Spleen (tissue), 11 donors: ENCODE measurements around the gene PHACTR1. TPM values are rescaled to one million over a fixed set of nuclear protein-coding genes. Genes with fewer than 3 reads are reported as not detected.

Experiments used
- DNase-seq: peaks from one replicate; pipeline ENCODE4 v3.0.0-alpha.2; 2020
- H3K27ac ChIP-seq, 8 donors: fragments of 200-600 bp; sonication (generic) in 7 of 8; 1 replicate in 4 of 8; 2 replicates in 4 of 8; pipeline versions ENCODE4 v1.5.0 to v1.8.0; 2016 to 2021; ENCODE audit warnings: inconsistent platforms in 4 of 8, mild to moderate bottlenecking in 4 of 8, moderate library complexity in 1 of 8
- H3K27me3 ChIP-seq, 7 donors: fragments of 200-600 bp; sonication (generic) in 6 of 7; replicated peaks in 1 of 7; 1 replicate in 4 of 7; 2 replicates in 3 of 7; pipeline versions ENCODE4 v1.5.0 to v1.8.0; 2016 to 2021; ENCODE audit warnings: inconsistent platforms in 3 of 7, mild to moderate bottlenecking in 1 of 7
- H3K36me3 ChIP-seq, 6 donors: fragments of 200-600 bp; sonication (generic) in 5 of 6; 1 replicate in 4 of 6; 2 replicates in 2 of 6; pipeline versions ENCODE4 v1.5.0 to v1.8.0; 2016 to 2021; ENCODE audit warnings: inconsistent platforms in 2 of 6
- H3K4me1 ChIP-seq, 6 donors: fragments of 200-600 bp; sonication (generic) in 5 of 6; 1 replicate in 3 of 6; 2 replicates in 3 of 6; pipeline versions ENCODE4 v1.5.0 to v1.8.0; 2016 to 2021; ENCODE audit warnings: inconsistent platforms in 3 of 6
- H3K4me3 ChIP-seq, 8 donors: fragments of 200-600 bp; sonication (generic) in 7 of 8; 1 replicate in 4 of 8; 2 replicates in 4 of 8; pipeline versions ENCODE4 v1.5.0 to v1.8.0; 2016 to 2021; ENCODE audit warnings: inconsistent platforms in 4 of 8, mild to moderate bottlenecking in 4 of 8, moderate library complexity in 2 of 8
- H3K9me3 ChIP-seq, 8 donors: fragments of 200-600 bp; sonication (generic) in 7 of 8; 1 replicate in 4 of 8; 2 replicates in 4 of 8; pipeline versions ENCODE4 v1.5.0 to v1.8.0; 2016 to 2021; ENCODE audit warnings: inconsistent platforms in 4 of 8
- CTCF ChIP-seq, 11 experiments: fragments of 200-600 bp in 7 of 11; fragments of 450-650 bp in 4 of 11; sonication (generic) in 4 of 11; IDR thresholded peaks in 8 of 11; conservative IDR thresholded peaks in 3 of 11; 1 replicate in 7 of 11; 2 replicates in 4 of 11; pipeline versions ENCODE4 v1.4.0 to v1.8.0; 2016 to 2021; ENCODE audit warnings: antibody characterized with exemption in 11 of 11, inconsistent platforms in 4 of 11, mild to moderate bottlenecking in 1 of 11
- POLR2A ChIP-seq, 3 donors: fragments of 450-650 bp; IDR thresholded peaks; one replicate each; pipeline ENCODE4 v1.5.1; 2017; ENCODE audit warnings: antibody characterized with exemption in 3 of 3, mild to moderate bottlenecking in 1 of 3
- POLR2AphosphoS5 ChIP-seq, 3 donors: sonication (generic); formaldehyde crosslinking; IDR thresholded peaks; one replicate each; pipeline ENCODE4 v1.5.1; 2017; ENCODE audit warnings: antibody characterized with exemption in 3 of 3
- WGBS, 5 donors: extraction: QIAGEN DNeasy Blood & Tissue Kit in 3 of 5; methylation state at CpG; one replicate each; pipeline versions ENCODE4 v1.1.5 to v1.1.7; 2013 to 2018; 5-methylcytosine and 5-hydroxymethylcytosine counted together
- intact Hi-C: fragments of 100-400 bp; cut with DNase I; formaldehyde crosslinking; loops from one replicate; pipeline ENCODE4 v1.15.0; 2023; ENCODE audit warnings: low total_unique reads
- polyA plus RNA-seq, 3 donors: library from polyadenylated mRNA; stranded (reverse); fragments of 200-250 nt; gene quantifications; one replicate each; pipeline ENCODE4 v1.2.1, GENCODE V29; 2013
- total RNA-seq, 7 donors: library from RNA; depleted of rRNA in 3 of 7; stranded (reverse); fragments of >200 nt in 3 of 7; fragmentation: NEBNext Ultra II Directional in 4 of 7; extraction: Animal tissue kit (Norgen Biotek cat#: 25700) in 4 of 7; gene quantifications; one replicate each; pipeline versions ENCODE4 v1.1.0 to v1.2.1, GENCODE V29; 2016 to 2021
- donor health status: healthy with polysubstance abuse.
- donor health status: DM: no; HTN: no; CAD: no; lungs with moderate emphysema.
- donor health status: DM: no; HTN: no; CAD: no.
- donor health status: Bipolar disorder and iron deficiency.
- donor health status: healthy.
- donor health status: DM: no; HTN: no; CAD: no.
- donor health status: DM: yes; HTN: yes; CAD: no.

Gene PHACTR1
- total and polyA plus RNA-seq, 10 donors = 8.5 to 45.3 (median 30.8) TPM

DNA sequence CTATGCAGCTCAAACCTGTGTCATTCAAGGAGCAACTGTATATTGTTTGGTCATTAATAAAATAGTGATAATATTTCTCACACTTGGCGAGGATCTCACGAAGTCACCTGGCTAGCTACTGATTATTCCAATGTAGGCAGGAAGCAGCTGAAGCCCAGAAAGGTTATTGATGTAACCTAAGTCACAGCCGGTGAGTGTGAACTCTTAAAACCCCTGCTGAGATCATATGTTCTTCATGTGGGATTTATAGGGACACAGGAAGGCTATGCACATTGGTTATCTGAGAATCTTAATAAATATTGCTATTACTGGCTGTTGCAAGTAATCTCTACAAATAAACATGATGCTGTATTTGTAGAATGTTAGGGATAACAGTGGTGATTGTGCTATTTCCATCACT lies 450.3 kb downstream of the PHACTR1 start:
- no peak for DNase-seq
- Histone ChIP-seq H3K4me1 (no peaks in the 10 kb centered on the region), H3K27me3 (no peaks in the 10 kb centered on the region), H3K9me3 (no peaks in the 10 kb centered on the region), H3K27ac (no peak overlapping the region), H3K4me3 (no peak overlapping the region), H3K36me3 (no peaks in the 10 kb centered on the region)
- no peak for TF ChIP-seq POLR2A (IDR thresholded peaks at IDR 0.05)
- no peak for TF ChIP-seq POLR2AphosphoS5 (IDR thresholded peaks at IDR 0.05)
- no peak for TF ChIP-seq CTCF (IDR thresholded peaks at IDR 0.05 in 8 of 11, conservative IDR thresholded peaks at IDR 0.05 in 3 of 11)
- 70 to 94% (median 85%) methylated on average over 3 of the region's 3 CpGs for WGBS, 5 donors
- intact Hi-C loops = no loop called here

- 93 to 97% (median 97%) methylated on average over 3 of the region's 3 CpGs for WGBS, 5 donors
- intact Hi-C loops = no loop called here
These were observed 455.7 kb downstream of the PHACTR1 start for GRCh38 chr6:13172291-13172690.

GRCh38 chr6:13175087-13175486 lies 458.5 kb downstream of the PHACTR1 start:
- Histone ChIP-seq H3K4me3 (no peak overlapping the region), H3K27me3 (no peaks in the 10 kb centered on the region), H3K9me3 (no peaks in the 10 kb centered on the region), H3K27ac (no peak overlapping the region), H3K36me3 (no peaks in the 10 kb centered on the region), H3K4me1 (peaks cover 0 to 9% (median 4%) of the 10 kb centered on the region in 6 donors)
- no peak for TF ChIP-seq POLR2AphosphoS5 (IDR thresholded peaks at IDR 0.05)
- no peak for TF ChIP-seq POLR2A (IDR thresholded peaks at IDR 0.05)
- no peak for TF ChIP-seq CTCF (IDR thresholded peaks at IDR 0.05 in 8 of 11, conservative IDR thresholded peaks at IDR 0.05 in 3 of 11)
- 77 to 90% (median 86%) methylated on average over 2 of the region's 2 CpGs for WGBS, 5 donors
- intact Hi-C loops = no loop called here
- no peak for DNase-seq

More at GRCh38 chr6:13172291-13172690, 455.7 kb downstream of the PHACTR1 start:
- Histone ChIP-seq H3K27ac (no peak overlapping the region), H3K36me3 (no peaks in the 10 kb centered on the region), H3K4me3 (no peak overlapping the region), H3K9me3 (no peaks in the 10 kb centered on the region), H3K27me3 (no peaks in the 10 kb centered on the region), H3K4me1 (no peaks in the 10 kb centered on the region)
- no peak for DNase-seq
- TF ChIP-seq POLR2A (IDR thresholded peaks at IDR 0.05) = no peak
- no peak for TF ChIP-seq POLR2AphosphoS5 (IDR thresholded peaks at IDR 0.05)
- TF ChIP-seq CTCF (IDR thresholded peaks at IDR 0.05 in 8 of 11, conservative IDR thresholded peaks at IDR 0.05 in 3 of 11) = no peak

- H3K4me3 ChIP-seq = no peak overlapping the region
- H3K27ac ChIP-seq = no peak overlapping the region
- 52 to 77% (median 68%) methylated on average over 4 of the region's 4 CpGs for WGBS, 5 donors
- intact Hi-C loops = no loop called here
- DNase-seq = no peak
- no peaks in the 10 kb centered on the region for H3K9me3 ChIP-seq
- H3K4me1 ChIP-seq = peaks cover 0 to 9% (median 4%) of the 10 kb centered on the region in 6 donors
- TF ChIP-seq POLR2A (IDR thresholded peaks at IDR 0.05) (no peak), POLR2AphosphoS5 (IDR thresholded peaks at IDR 0.05) (no peak), CTCF (IDR thresholded peaks at IDR 0.05 in 8 of 11, conservative IDR thresholded peaks at IDR 0.05 in 3 of 11) (no peak)
- no peaks in the 10 kb centered on the region for H3K27me3 ChIP-seq
- no peaks in the 10 kb centered on the region for H3K36me3 ChIP-seq
These were observed 459.2 kb downstream of the PHACTR1 start for GRCh38 chr6:13175759-13176158.
